ENCODE measurements around the gene IRF7.

DNA sequence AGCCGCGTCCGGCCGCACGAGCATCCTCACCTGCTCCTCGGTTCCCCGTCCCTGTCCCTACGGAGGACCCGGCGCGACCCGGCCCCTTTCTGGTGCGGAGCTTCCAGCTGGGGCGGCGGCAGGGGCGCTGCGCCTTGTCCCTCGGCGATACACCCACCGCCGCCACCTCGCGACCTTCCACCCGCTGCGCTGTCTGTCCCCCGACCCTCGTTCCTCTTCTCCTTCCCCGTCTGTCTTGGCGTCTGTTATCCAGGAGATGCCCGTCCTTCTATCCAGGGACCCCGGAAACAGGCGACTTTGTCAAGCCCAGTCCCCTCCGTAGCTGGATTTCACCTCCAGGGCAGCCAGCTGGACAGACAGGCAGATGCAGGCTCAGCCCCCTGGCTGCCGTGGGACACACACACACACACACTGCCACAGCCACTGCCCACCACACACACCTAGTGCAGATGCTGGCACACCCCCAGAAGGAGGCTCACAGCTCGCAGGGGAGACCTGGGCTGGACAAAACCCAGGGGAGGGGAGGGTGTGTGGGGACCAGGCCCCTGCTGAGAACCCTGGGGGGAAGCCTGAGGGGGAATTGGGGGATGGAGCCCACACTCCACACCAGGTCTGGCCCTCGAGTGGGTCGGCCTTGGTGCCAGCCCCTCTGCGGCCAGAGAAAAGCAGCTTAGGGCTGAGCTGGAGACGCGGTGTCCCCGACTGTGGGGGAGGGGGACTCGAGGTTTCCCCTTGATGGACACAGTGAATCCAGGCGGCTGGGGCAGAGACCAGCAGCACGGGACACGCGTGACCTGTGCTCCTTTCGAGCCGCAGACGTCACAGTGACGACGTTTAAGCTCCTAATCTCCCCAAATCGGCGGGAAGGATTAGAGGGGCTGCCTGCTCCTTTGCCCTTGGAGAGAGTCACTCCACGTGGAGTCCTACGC lies 22.1 kb upstream of the IRF7 start:
- TF ChIP-seq POLR2A (IDR thresholded peaks at IDR 0.05): no peak
- no peak for TF ChIP-seq POLR2AphosphoS5 (IDR thresholded peaks at IDR 0.05; ENCODE audit: insufficient read depth in 1 of 2, low read depth in 1 of 2)

Measured in vagina (tissue), 2 donors.